ENCODE measurements around the gene ACKR3.

- TF ChIP-seq POLR2A (IDR thresholded peaks at IDR 0.05; ENCODE audit: low read depth, low read length) (no peak), POLR2AphosphoS5 (IDR thresholded peaks at IDR 0.05; ENCODE audit: low read depth, low read length) (no peak)
Measured at GRCh38 chr2:236622201-236622600, 52.6 kb downstream of the ACKR3 start.
